ENCODE measurements around the gene ZFAND3.

The ZFAND3 gene

DNA sequence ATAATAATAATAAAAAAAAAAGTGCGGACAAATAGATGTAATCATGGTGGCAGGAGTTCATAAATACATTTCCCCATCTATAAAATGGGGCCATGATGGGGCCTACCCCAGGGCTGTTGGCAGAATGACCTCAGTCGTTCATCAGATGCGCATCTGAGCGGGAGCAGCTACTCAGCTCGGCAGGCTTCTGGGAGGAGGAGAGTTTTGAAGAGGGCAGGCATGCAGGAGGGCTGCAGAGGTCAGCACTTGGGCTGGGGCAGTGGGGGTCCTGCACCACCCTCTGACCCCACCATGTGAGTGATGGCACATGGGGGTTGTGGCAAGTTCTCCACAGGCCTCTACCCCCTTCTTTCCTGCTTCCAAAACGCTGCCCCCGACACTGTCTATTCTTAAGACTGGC lies 373.5 kb downstream of the ZFAND3 start:
- no peaks in the 10 kb centered on the region for H3K27me3 ChIP-seq
- H3K4me1 ChIP-seq = no peaks in the 10 kb centered on the region
- no peak for TF ChIP-seq Cebpa-rat (IDR thresholded peaks at IDR 0.05)
- H3K4me3 ChIP-seq = no peak overlapping the region
- no peak overlapping the region for H3K4me2 ChIP-seq
- peaks cover 0 to 21% (median 0%) of the 10 kb centered on the region in 11 experiments; a peak in 4 of 22 replicates for H3K36me3 ChIP-seq
- no peaks in the 10 kb centered on the region for H4K20me1 ChIP-seq
- no peak overlapping the region for H3K27ac ChIP-seq
- H3K9me3 ChIP-seq (replicated peaks in 1 of 11) = no peaks in the 10 kb centered on the region
- no peak overlapping the region for H3K9ac ChIP-seq

DNA sequence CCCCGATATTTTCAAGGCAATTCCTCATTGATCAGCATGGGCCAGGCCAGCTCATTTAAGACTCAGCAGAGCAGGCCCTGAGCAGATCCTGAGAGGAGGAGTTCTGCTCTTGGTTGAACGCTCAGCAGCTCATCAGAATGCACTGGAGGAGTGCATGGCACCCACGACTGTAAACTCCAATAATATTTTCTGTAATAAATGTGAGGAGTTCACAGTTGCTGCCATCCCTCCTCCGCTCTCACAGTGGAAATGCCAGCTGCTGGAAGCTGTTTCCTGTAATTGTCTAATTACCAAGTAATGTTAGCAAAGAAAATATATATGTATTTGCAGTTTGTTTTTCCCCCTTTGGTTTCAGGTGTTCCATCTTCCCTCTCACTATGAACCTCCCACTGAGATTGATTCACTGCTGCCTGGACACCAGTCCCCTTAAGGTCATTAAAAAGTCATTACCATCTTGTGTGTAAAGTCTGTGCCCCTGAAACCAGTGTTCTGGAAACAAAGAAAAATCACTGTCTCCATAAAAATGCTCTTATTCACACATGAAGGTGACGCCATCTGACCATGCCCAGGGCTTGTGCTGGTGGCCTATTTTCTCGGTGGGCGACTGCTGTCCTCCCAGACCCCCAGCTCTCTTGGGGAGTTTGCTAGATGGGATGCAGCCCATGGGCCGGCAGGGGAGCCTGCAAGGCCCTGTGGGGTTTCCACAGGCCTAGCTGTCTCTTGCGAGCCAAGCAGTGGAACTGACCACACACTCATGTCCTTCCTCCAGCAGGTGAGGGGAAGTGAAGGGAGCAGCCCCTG lies 374.2 kb downstream of the ZFAND3 start:
- Histone ChIP-seq H3K4me3 (no peak overlapping the region), H3K27ac (no peak overlapping the region), H3K9ac (no peak overlapping the region), H3K9me3 (replicated peaks in 1 of 11) (no peaks in the 10 kb centered on the region), H4K20me1 (no peaks in the 10 kb centered on the region), H3K4me1 (no peaks in the 10 kb centered on the region), H3K36me3 (peaks cover 0 to 17% (median 0%) of the 10 kb centered on the region in 11 experiments; a peak in 4 of 22 replicates), H3K27me3 (no peaks in the 10 kb centered on the region), H3K4me2 (no peak overlapping the region)
- no peak for TF ChIP-seq Cebpa-rat (IDR thresholded peaks at IDR 0.05)

DNA sequence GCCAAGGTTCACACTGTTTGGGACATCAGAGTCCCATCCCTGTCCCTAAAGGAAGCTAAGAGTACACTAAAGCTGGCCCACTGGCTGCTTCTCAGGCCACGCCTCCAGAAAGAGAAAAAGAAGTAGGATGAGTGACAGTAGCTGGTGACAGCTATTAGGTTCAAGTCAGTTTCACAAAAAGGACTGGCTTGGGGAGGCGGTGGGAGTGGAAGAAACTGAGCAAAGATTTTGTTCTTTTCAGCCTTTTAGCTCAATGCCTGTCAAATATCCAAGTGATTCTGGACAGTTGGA lies 374.7 kb downstream of the ZFAND3 start:
- no peaks in the 10 kb centered on the region for H3K27me3 ChIP-seq
- H3K36me3 ChIP-seq = peaks cover 0 to 17% (median 0%) of the 10 kb centered on the region in 11 experiments; a peak in 4 of 22 replicates
- no peaks in the 10 kb centered on the region for H4K20me1 ChIP-seq
- no peak overlapping the region for H3K9ac ChIP-seq
- no peak overlapping the region for H3K27ac ChIP-seq
- H3K4me3 ChIP-seq = no peak overlapping the region
- H3K9me3 ChIP-seq (replicated peaks in 1 of 11) = no peaks in the 10 kb centered on the region
- TF ChIP-seq Cebpa-rat (IDR thresholded peaks at IDR 0.05) = no peak
- H3K4me1 ChIP-seq = no peaks in the 10 kb centered on the region
- H3K4me2 ChIP-seq = no peak overlapping the region

DNA sequence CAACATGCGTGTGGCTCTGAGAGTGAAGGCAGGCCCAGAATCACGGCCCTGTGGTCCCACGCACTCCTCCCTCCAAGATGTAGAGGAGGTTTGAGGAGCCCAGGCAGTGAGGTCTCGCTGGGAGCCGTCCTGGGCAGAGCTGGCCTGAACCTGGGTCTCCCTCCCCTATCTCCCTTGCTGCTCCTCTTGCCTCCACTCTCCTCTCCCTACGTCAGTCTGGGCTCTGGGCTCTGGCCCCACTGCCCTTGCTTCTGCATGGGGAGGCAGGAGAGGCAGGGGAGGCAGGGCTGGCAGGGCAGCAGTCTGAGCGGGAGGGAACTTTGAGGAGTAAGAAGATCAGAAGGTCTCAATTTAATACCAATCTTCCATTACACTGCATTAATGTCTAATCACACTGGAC lies 375.1 kb downstream of the ZFAND3 start:
- 0 out of 22 replicates have a peak, but pooled peaks cover 0 to under 1% (median 0%) of the 10 kb centered on the region in 11 experiments for H4K20me1 ChIP-seq
- H3K36me3 ChIP-seq = peaks cover 0 to 17% (median 0%) of the 10 kb centered on the region in 11 experiments; a peak in 4 of 22 replicates
- H3K9me3 ChIP-seq (replicated peaks in 1 of 11) = no peaks in the 10 kb centered on the region
- no peak overlapping the region for H3K27ac ChIP-seq
- TF ChIP-seq Cebpa-rat (IDR thresholded peaks at IDR 0.05) = no peak
- no peak overlapping the region for H3K9ac ChIP-seq
- H3K4me1 ChIP-seq = no peaks in the 10 kb centered on the region
- H3K4me3 ChIP-seq = no peak overlapping the region
- H3K4me2 ChIP-seq = no peak overlapping the region
- no peaks in the 10 kb centered on the region for H3K27me3 ChIP-seq

DNA sequence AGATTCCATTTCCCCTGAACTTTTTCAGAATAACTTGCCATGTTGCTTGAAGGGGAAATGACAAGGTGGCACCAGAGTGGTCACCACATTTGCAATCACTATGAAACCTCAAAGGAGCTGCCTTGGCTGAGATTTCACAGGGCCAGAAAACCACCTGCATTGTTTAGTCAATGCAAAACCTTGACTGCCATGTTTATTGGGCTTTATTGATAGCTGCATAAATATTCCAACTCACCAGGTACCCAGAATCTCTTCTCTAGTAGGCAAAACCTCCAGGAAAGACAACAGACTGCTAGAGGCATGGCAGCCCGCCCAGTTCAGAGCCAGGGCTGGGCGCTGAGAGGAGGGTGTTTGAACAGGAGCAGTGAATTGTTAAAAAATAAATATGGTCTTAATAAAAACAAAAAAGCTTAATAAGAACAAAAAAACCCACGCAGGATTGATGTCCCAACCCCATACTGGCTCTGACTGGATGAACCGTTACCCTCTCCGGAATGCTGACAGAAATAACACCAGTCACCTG lies 375.6 kb downstream of the ZFAND3 start:
- H3K27ac ChIP-seq = no peak overlapping the region
- no peak overlapping the region for H3K4me2 ChIP-seq
- no peaks in the 10 kb centered on the region for H3K9me3 ChIP-seq (replicated peaks in 1 of 11)
- no peak overlapping the region for H3K4me3 ChIP-seq
- no peaks in the 10 kb centered on the region for H3K27me3 ChIP-seq
- no peaks in the 10 kb centered on the region for H3K4me1 ChIP-seq
- no peak overlapping the region for H3K9ac ChIP-seq
- 0 out of 22 replicates have a peak, but pooled peaks cover 0 to 6% (median 0%) of the 10 kb centered on the region in 11 experiments for H4K20me1 ChIP-seq
- peaks cover 0 to 17% (median 0%) of the 10 kb centered on the region in 11 experiments; a peak in 4 of 22 replicates for H3K36me3 ChIP-seq
- TF ChIP-seq Cebpa-rat (IDR thresholded peaks at IDR 0.05) = no peak

DNA sequence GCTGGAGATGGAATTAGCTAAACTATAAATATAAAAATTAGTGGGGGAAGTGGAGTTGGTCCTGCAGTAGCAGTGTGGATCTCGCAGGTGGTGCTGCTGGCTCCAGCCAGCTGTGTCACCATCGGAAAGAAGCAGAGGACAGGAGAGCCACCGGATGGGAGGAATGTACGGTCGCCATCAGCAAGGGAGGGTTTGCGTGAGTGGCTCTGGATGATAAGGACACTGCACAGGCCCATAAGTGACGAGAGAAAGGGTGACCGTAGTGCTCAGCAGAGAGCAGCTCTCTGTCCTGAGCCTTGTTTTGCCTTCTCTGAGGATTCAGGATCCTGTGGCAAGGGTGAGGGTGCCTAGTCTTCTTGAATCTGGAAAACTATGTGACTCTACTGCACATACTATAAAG lies 378.7 kb downstream of the ZFAND3 start:
- Histone ChIP-seq H3K36me3 (peaks cover 0 to 8% (median 0%) of the 10 kb centered on the region in 11 experiments; a peak in 1 of 22 replicates), H3K27ac (no peak overlapping the region), H3K4me2 (no peak overlapping the region), H3K9ac (no peak overlapping the region), H4K20me1 (peaks cover 0 to 6% (median 0%) of the 10 kb centered on the region in 11 experiments; a peak in 1 of 22 replicates), H3K27me3 (no peaks in the 10 kb centered on the region), H3K9me3 (replicated peaks in 1 of 11) (no peaks in the 10 kb centered on the region), H3K4me1 (no peaks in the 10 kb centered on the region), H3K4me3 (no peak overlapping the region)
- TF ChIP-seq Cebpa-rat (IDR thresholded peaks at IDR 0.05) = no peak
